IPS DF 6.9 (cell line): ENCODE measurements around the gene SSRP1.
A peak's percentile ranks its signal among the peaks of the same experiment; 100 is the strongest.
"Not testable (repeated sequence)": the region's sequence is repeated elsewhere in the genome, so short reads cannot be mapped to it uniquely, and the experiment has no call there.

ENCODE experiments used
- DNase-seq: peaks from one replicate; pipeline ENCODE4 v3.0.0-alpha.2; 2013; ENCODE audit warnings: low read depth, low spot score
- H3K27ac ChIP-seq: one replicate; pipeline ENCODE4 v1.5.1; 2013; ENCODE audit warnings: low read length, control low read depth
- H3K27me3 ChIP-seq: 2 replicates; pipeline ENCODE4 v1.6.1; 2013; ENCODE audit warnings: mild to moderate bottlenecking, low read length; ENCODE audit not compliant: control insufficient read depth, insufficient read depth
- H3K36me3 ChIP-seq: 2 replicates; pipeline ENCODE4 v1.6.1; 2013; ENCODE audit warnings: low read length; ENCODE audit not compliant: control insufficient read depth, insufficient read depth
- H3K4me1 ChIP-seq: 2 replicates; pipeline ENCODE4 v1.6.1; 2013; ENCODE audit warnings: low read length; ENCODE audit not compliant: control insufficient read depth, insufficient read depth
- H3K4me3 ChIP-seq: 2 replicates; pipeline ENCODE4 v1.5.1; 2013; ENCODE audit warnings: mild to moderate bottlenecking, low read length
- H3K9me3 ChIP-seq: 2 replicates; pipeline ENCODE4 v1.6.1; 2013; ENCODE audit warnings: low read length, inconsistent platforms; ENCODE audit not compliant: control insufficient read depth, insufficient read depth
- WGBS: extraction: QIAGEN DNeasy Blood & Tissue Kit; methylation state at CpG from one replicate; pipeline ENCODE4 v1.1.7; 2013; ENCODE audit warnings: mixed read lengths, missing lambda C conversion rate; ENCODE audit not compliant: insufficient read length, insufficient coverage; 5-methylcytosine and 5-hydroxymethylcytosine counted together

Gene SSRP1

GRCh38 chr11:57283231-57283990 lies 52.3 kb downstream of the SSRP1 start:
- no peak overlapping the region for H3K27ac ChIP-seq
- no peak overlapping the region for H3K4me3 ChIP-seq
- DNase-seq: peak; percentile 35
- no peaks in the 10 kb centered on the region for H3K27me3 ChIP-seq
- no peaks in the 10 kb centered on the region for H3K36me3 ChIP-seq
- no peaks in the 10 kb centered on the region for H3K9me3 ChIP-seq
- WGBS: no CpG with 5 or more reads among the region's 2 CpGs
- no peaks in the 10 kb centered on the region for H3K4me1 ChIP-seq

GRCh38 chr11:57281546-57281945 lies 54.1 kb downstream of the SSRP1 start:
- not testable (repeated sequence) for H3K9me3 ChIP-seq, H3K27me3 ChIP-seq, DNase-seq, H3K4me3 ChIP-seq, H3K36me3 ChIP-seq, H3K4me1 ChIP-seq, H3K27ac ChIP-seq
- whole genome bisulfite sequencing: no CpG with 5 or more reads among the region's 6 CpGs

GRCh38 chr11:57279116-57279515 lies 56.6 kb downstream of the SSRP1 start:
- no peaks in the 10 kb centered on the region for H3K36me3 ChIP-seq
- no CpG with 5 or more reads among the region's 5 CpGs for WGBS
- no peaks in the 10 kb centered on the region for H3K27me3 ChIP-seq
- no peak for DNase-seq
- no peaks in the 10 kb centered on the region; the same call in 1 of the 2 replicates for H3K4me1 ChIP-seq
- H3K9me3 ChIP-seq: no peaks in the 10 kb centered on the region
- H3K4me3 ChIP-seq: no peak overlapping the region
- no peak overlapping the region for H3K27ac ChIP-seq

- no CpG with 5 or more reads among the region's 7 CpGs for WGBS
- no peak for DNase-seq
- no peaks in the 10 kb centered on the region; the same call in 1 of the 2 replicates for H3K4me1 ChIP-seq
- no peaks in the 10 kb centered on the region for H3K27me3 ChIP-seq
- H3K9me3 ChIP-seq: no peaks in the 10 kb centered on the region
- H3K4me3 ChIP-seq: no peak overlapping the region
- H3K27ac ChIP-seq: no peak overlapping the region
- no peaks in the 10 kb centered on the region for H3K36me3 ChIP-seq
Observed at GRCh38 chr11:57278721-57279095, 57.0 kb downstream of the SSRP1 start.

GRCh38 chr11:57277845-57278720 lies 57.6 kb downstream of the SSRP1 start:
- DNase-seq: peak; percentile 66
- H3K36me3 ChIP-seq: no peaks in the 10 kb centered on the region
- H3K9me3 ChIP-seq: no peaks in the 10 kb centered on the region
- H3K4me1 ChIP-seq: no peaks in the 10 kb centered on the region; the same call in 1 of the 2 replicates
- H3K4me3 ChIP-seq: no peak overlapping the region
- no peaks in the 10 kb centered on the region for H3K27me3 ChIP-seq
- H3K27ac ChIP-seq: no peak overlapping the region
- no CpG with 5 or more reads among the region's 14 CpGs for WGBS

- Histone ChIP-seq H3K4me3 (no peak overlapping the region), H3K4me1 (no peaks in the 10 kb centered on the region; the same call in 1 of the 2 replicates), H3K27ac (no peak overlapping the region), H3K9me3 (no peaks in the 10 kb centered on the region), H3K27me3 (no peaks in the 10 kb centered on the region), H3K36me3 (no peaks in the 10 kb centered on the region)
- DNase-seq: no peak
- no CpG with 5 or more reads among the region's 6 CpGs for WGBS
Observed at GRCh38 chr11:57276971-57277675, 58.6 kb downstream of the SSRP1 start.

- no CpG with 5 or more reads among the region's 3 CpGs for WGBS
- H3K27ac ChIP-seq: no peak overlapping the region
- H3K27me3 ChIP-seq: no peaks in the 10 kb centered on the region
- no peaks in the 10 kb centered on the region for H3K36me3 ChIP-seq
- DNase-seq: no peak
- no peaks in the 10 kb centered on the region; the same call in 1 of the 2 replicates for H3K4me1 ChIP-seq
- H3K4me3 ChIP-seq: no peak overlapping the region
- no peaks in the 10 kb centered on the region for H3K9me3 ChIP-seq
Observed at GRCh38 chr11:57276169-57276970, 59.3 kb downstream of the SSRP1 start.
